ENCODE results near the gene YBEY.

The YBEY gene

GRCh38 chr21:46265736-46266525, 20.2 kb upstream of the YBEY start:
- TF ChIP-seq, protein P1, sequence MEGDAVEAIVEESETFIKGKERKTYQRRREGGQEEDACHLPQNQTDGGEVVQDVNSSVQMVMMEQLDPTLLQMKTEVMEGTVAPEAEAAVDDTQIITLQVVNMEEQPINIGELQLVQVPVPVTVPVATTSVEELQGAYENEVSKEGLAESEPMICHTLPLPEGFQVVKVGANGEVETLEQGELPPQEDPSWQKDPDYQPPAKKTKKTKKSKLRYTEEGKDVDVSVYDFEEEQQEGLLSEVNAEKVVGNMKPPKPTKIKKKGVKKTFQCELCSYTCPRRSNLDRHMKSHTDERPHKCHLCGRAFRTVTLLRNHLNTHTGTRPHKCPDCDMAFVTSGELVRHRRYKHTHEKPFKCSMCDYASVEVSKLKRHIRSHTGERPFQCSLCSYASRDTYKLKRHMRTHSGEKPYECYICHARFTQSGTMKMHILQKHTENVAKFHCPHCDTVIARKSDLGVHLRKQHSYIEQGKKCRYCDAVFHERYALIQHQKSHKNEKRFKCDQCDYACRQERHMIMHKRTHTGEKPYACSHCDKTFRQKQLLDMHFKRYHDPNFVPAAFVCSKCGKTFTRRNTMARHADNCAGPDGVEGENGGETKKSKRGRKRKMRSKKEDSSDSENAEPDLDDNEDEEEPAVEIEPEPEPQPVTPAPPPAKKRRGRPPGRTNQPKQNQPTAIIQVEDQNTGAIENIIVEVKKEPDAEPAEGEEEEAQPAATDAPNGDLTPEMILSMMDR (IDR thresholded peaks at IDR 0.05; ENCODE audit: extremely low read depth, missing control alignments): no peak
- DNase-seq (ENCODE audit: low spot score): no peak

DNA sequence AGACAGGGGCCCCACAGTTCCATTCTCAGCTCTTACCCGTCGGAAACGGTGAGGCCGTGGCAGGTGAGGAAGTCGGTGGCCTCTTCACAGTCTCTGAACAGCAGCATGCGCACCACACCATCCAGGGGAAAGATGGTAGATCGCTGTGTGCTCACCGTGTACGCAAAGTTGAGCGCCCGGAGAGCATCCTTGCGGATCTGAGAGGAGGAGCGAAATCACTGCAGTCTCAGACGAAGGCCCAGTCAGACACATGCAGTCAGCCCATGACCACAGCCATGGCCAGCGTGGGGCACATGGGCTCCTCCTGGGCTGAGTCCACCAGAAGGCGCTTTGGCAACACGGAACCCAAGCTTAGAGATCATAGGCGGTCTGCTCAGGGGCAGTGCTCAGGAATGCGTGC, 19.2 kb upstream of the YBEY start:
- TF ChIP-seq, protein P1 (IDR thresholded peaks at IDR 0.05; ENCODE audit: extremely low read depth, missing control alignments): no peak
- DNase-seq (ENCODE audit: low spot score): no peak

GRCh38 chr21:46268371-46268770, 17.8 kb upstream of the YBEY start:
- DNase-seq (ENCODE audit: low spot score): no peak
- TF ChIP-seq, protein P1 (IDR thresholded peaks at IDR 0.05; ENCODE audit: extremely low read depth, missing control alignments): no peak

DNA sequence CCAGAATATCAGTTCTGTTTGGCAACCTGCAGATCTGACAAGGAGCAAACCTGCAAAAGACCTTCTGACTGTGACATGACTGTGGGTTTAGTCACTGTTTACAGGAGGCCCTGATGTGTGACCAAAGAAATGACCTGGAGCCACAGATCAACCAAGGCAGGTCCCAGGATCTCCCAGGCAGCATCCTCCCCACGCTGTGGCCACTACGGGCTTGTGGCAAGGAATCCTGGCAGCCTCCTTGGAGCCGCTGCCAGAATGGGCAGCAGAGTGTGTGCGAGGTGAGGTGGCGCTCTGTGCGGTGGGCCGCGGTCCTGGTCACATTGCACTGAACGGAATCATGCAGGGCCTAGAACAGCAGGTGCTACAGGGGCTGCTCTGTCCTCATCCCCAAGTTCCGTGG, 16.7 kb upstream of the YBEY start:
- DNase-seq (ENCODE audit: low spot score): no peak
- TF ChIP-seq, protein P1 (IDR thresholded peaks at IDR 0.05; ENCODE audit: extremely low read depth, missing control alignments): no peak

DNA sequence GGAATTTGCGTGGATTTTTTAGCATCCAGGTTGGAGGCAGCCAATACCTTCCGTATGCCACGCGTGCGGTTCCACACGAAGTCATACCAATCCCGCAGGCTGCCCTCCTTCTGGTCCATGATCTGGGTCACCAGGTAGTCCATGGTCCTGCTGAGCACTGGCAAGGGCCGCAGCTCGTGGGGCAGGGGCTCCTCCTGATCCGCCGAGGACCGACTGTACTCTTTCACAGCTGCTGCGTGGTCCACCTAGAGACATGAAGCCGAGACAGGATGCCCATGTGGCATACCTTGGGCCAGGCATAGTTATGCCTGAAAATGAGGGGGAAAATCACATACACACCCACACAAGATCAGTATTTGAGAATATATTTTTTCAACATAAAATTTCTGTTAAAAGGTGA, 12.8 kb upstream of the YBEY start:
- DNase-seq (ENCODE audit: low spot score): no peak
- TF ChIP-seq, protein P1 (IDR thresholded peaks at IDR 0.05; ENCODE audit: extremely low read depth, missing control alignments): no peak

GRCh38 chr21:46274797-46275390, 11.2 kb upstream of the YBEY start:
- TF ChIP-seq, protein P1 (IDR thresholded peaks at IDR 0.05; ENCODE audit: extremely low read depth, missing control alignments): no peak
- no peak for DNase-seq (ENCODE audit: low spot score)

DNA sequence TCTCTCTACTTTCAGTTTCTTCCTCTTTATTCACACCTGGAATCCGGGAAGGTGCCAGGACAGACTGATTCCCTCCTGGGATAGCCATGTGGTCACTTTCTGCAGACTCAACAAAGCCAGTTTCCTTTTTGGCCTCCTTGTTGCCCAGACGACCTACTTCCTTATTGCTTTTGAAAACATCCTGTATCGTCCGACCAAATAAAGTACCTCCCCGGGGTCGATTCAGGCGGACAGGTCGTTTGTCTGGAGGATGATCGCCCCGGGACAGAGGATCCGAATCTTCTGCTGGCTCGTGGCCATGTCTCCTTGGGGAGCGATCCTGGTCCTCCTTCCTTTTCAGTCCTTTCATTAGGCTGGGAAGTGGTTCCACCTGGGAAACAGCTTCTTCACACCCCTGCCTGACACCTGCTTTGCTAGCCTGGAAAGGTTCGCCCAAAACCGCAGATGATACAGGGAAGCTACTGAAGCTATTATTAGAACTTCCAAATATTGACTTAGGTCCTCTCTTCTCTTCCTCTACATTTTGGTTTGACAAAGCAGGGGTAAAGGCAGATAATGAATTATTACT, 2.0 kb upstream of the YBEY start:
- TF ChIP-seq, protein P1 (IDR thresholded peaks at IDR 0.05; ENCODE audit: extremely low read depth, missing control alignments): no peak
- DNase-seq (ENCODE audit: low spot score): no peak
